A549 (cell line): Measurements from ENCODE around the gene BPIFB2. TPM values are rescaled to one million over a fixed set of nuclear protein-coding genes. Genes with fewer than 3 reads are reported as not detected.

Experiments
- ATAC-seq, 2 experiments: fragments of 200-7000 bp in 1 of 2; fragments of >200 bp in 1 of 2; cut with Nextera tagmentation in 1 of 2; cut with Tn5 transposase in 1 of 2; 3 replicates each; pipeline versions ENCODE4 v1.8.0 to v1.9.1; 2018 to 2020; ENCODE audit warnings: mild to moderate bottlenecking in 1 of 2, moderate library complexity in 1 of 2
- CTCF ChIA-PET: fragments of 300-600 bp; sonication (Branson Sonifier 250); formaldehyde crosslinking; extraction: SDS; loops from one replicate; lab custom pipeline; 2021; ENCODE audit warnings: antibody characterized with exemption, inconsistent platforms; lab: Yijun Ruan, JAX
- POLR2A ChIA-PET: fragments of 350-600 bp; formaldehyde crosslinking; extraction: SDS; loops from one replicate; lab custom pipeline; 2021; ENCODE audit warnings: antibody characterized with exemption, inconsistent platforms; lab: Yijun Ruan, JAX
- DNase-seq, 2 experiments: peaks; one replicate each; pipeline versions ENCODE4 v3.0.0 to v3.0.0-alpha.2; 2011 to 2016; ENCODE audit warnings: low read depth in 1 of 2, low spot score in 1 of 2
- FAIRE-seq: peaks from 2 replicates; lab custom pipeline; 2011; peaks lifted over from hg19 to GRCh38; lab: Jason Lieb, UNC
- H3K27ac ChIP-seq, 2 experiments: fragments of >200 bp; sonication (Bioruptor Twin); formaldehyde crosslinking; 3 replicates each; pipeline ENCODE4 v1.5.1; 2016 to 2017
- H3K4me1 ChIP-seq: fragments of >200 bp; sonication (Bioruptor Twin); formaldehyde crosslinking; 3 replicates; pipeline ENCODE4 v1.6.1; 2016
- H3K4me2 ChIP-seq: fragments of >200 bp; sonication (Bioruptor Twin); formaldehyde crosslinking; 3 replicates; pipeline ENCODE4 v1.6.1; 2016
- H3K4me3 ChIP-seq: fragments of >200 bp; sonication (Bioruptor Twin); formaldehyde crosslinking; 3 replicates; pipeline ENCODE4 v1.5.1; 2016
- H3K9me3 ChIP-seq: fragments of >200 bp; sonication (Bioruptor Twin); formaldehyde crosslinking; 3 replicates; pipeline ENCODE4 v1.6.1; 2016
- BCL3 ChIP-seq: fragments of >200 bp; sonication (Bioruptor Twin); formaldehyde crosslinking; IDR thresholded peaks from 3 replicates; pipeline ENCODE4 v1.6.1; 2016
- BHLHE40 ChIP-seq: IDR thresholded peaks from 2 replicates; pipeline ENCODE4 v1.6.1; 2012; ENCODE audit warnings: low read depth, low read length, inconsistent platforms
- CBX2 ChIP-seq: fragments of 200-600 bp; sonication (generic); IDR thresholded peaks from 2 replicates; pipeline ENCODE4 v1.6.1; 2016; ENCODE audit warnings: low read depth, mild to moderate bottlenecking, borderline replicate concordance
- CBX8 ChIP-seq: fragments of 200-600 bp; sonication (generic); IDR thresholded peaks from 2 replicates; pipeline ENCODE4 v1.6.1; 2016
- CEBPB ChIP-seq, 2 experiments: fragments of >200 bp in 1 of 2; sonication (Bioruptor Twin) in 1 of 2; formaldehyde crosslinking in 1 of 2; IDR thresholded peaks; 2 replicates each; pipeline ENCODE4 v1.6.1; 2012 to 2016
- EHF ChIP-seq: fragments of 250-450 bp; sonication (Bioruptor Pico); IDR thresholded peaks from 2 replicates; pipeline ENCODE4 v1.5.0; 2020; ENCODE audit warnings: mild to moderate bottlenecking
- EP300 ChIP-seq, 2 experiments: fragments of >200 bp; sonication (Bioruptor Twin); formaldehyde crosslinking; IDR thresholded peaks; 2 replicates in 1 of 2; 3 replicates in 1 of 2; pipeline ENCODE4 v1.6.1; 2016 to 2017
- ESRRA ChIP-seq: fragments of 150-350 bp; IDR thresholded peaks from 2 replicates; pipeline ENCODE4 v1.6.1; 2014; ENCODE audit warnings: mild to moderate bottlenecking, low read length, borderline replicate concordance
- FOSL2 ChIP-seq, 2 experiments: fragments of 450-650 bp in 1 of 2; fragments of >200 bp in 1 of 2; sonication (Bioruptor Twin) in 1 of 2; formaldehyde crosslinking; IDR thresholded peaks; 2 replicates each; pipeline versions ENCODE4 v1.5.0 to v1.6.1; 2016 to 2020; ENCODE audit warnings: mild to moderate bottlenecking in 1 of 2, moderate library complexity in 1 of 2
- FOXS1 ChIP-seq: fragments of 250-450 bp; sonication (Bioruptor Pico); IDR thresholded peaks from 2 replicates; pipeline ENCODE4 v1.5.0; 2020; ENCODE audit warnings: mild to moderate bottlenecking, moderate library complexity
- HOXA7 ChIP-seq: fragments of 250-450 bp; sonication (Bioruptor Pico); IDR thresholded peaks from 2 replicates; pipeline ENCODE4 v1.5.0; 2020; ENCODE audit warnings: mild to moderate bottlenecking, moderate library complexity
- HOXB13 ChIP-seq: fragments of 250-450 bp; sonication (Bioruptor Pico); IDR thresholded peaks from 2 replicates; pipeline ENCODE4 v1.5.0; 2020; ENCODE audit warnings: low read depth, mild to moderate bottlenecking, moderate library complexity
- JUNB ChIP-seq: fragments of >200 bp; sonication (Bioruptor Twin); formaldehyde crosslinking; IDR thresholded peaks from 2 replicates; pipeline ENCODE4 v1.6.1; 2016
- KDM1A ChIP-seq: fragments of 200-600 bp; sonication (generic); IDR thresholded peaks from 2 replicates; pipeline ENCODE4 v1.6.1; 2016; ENCODE audit warnings: low read depth, mild to moderate bottlenecking
- MAFK ChIP-seq: fragments of 450-650 bp; IDR thresholded peaks from 2 replicates; pipeline ENCODE4 v1.6.1; 2014; ENCODE audit not compliant: partially characterized antibody
- MAZ ChIP-seq: fragments of 150-350 bp; IDR thresholded peaks from 2 replicates; pipeline ENCODE4 v1.6.1; 2014; ENCODE audit warnings: antibody characterized with exemption, low read depth, low read length, borderline replicate concordance
- MYC ChIP-seq: IDR thresholded peaks from 2 replicates; pipeline ENCODE4 v1.6.1; 2012; ENCODE audit warnings: mild to moderate bottlenecking, inconsistent platforms, low read length, improper control_type of control experiment, borderline replicate concordance
- NPAS2 ChIP-seq: fragments of 250-450 bp; sonication (Bioruptor Pico); IDR thresholded peaks from 2 replicates; pipeline ENCODE4 v1.8.0; 2022; ENCODE audit warnings: mild to moderate bottlenecking, moderate library complexity, borderline replicate concordance
- PHF8 ChIP-seq: fragments of 200-600 bp; sonication (generic); IDR thresholded peaks from 2 replicates; pipeline ENCODE4 v1.6.1; 2016; ENCODE audit warnings: low read depth, mild to moderate bottlenecking, antibody characterized with exemption, moderate library complexity, borderline replicate concordance
- POLR2A ChIP-seq: IDR thresholded peaks from 2 replicates; pipeline ENCODE4 v1.6.1; 2012; ENCODE audit warnings: mild to moderate bottlenecking, low read length
- POLR2AphosphoS2 ChIP-seq: conservative IDR thresholded peaks from 2 replicates; pipeline ENCODE4 v1.6.1; 2012; ENCODE audit warnings: low read length, improper control_type of control experiment, inconsistent platforms
- RARB ChIP-seq: fragments of 250-450 bp; sonication (Bioruptor Pico); IDR thresholded peaks from 2 replicates; pipeline ENCODE4 v1.8.0; 2021; ENCODE audit warnings: mild to moderate bottlenecking, moderate library complexity
- SMC3 ChIP-seq: fragments of >200 bp; sonication (Bioruptor Twin); formaldehyde crosslinking; IDR thresholded peaks from 3 replicates; pipeline ENCODE4 v1.6.1; 2018; ENCODE audit warnings: inconsistent platforms
- ZC3H11A ChIP-seq: fragments of 450-650 bp; IDR thresholded peaks from 2 replicates; pipeline ENCODE4 v1.6.1; 2014; ENCODE audit warnings: antibody characterized with exemption, mild to moderate bottlenecking
- ZSCAN20 ChIP-seq: fragments of 250-450 bp; sonication (Bioruptor Pico); IDR thresholded peaks from 2 replicates; pipeline ENCODE4 v1.8.0; 2022; ENCODE audit warnings: mild to moderate bottlenecking, moderate library complexity
- WGBS: methylation state at CpG from one replicate; pipeline ENCODE4 v1.1.6; 2017; ENCODE audit errors: missing lambda C conversion rate; 5-methylcytosine and 5-hydroxymethylcytosine counted together
- polyA plus RNA-seq, 4 experiments: library from polyadenylated mRNA; depleted of rRNA in 3 of 4; stranded (reverse); fragments of >200 nt; fragmentation: RNase III in 1 of 4; extraction: RNeasy Plus Mini Kit Qiagen cat#74134 plus additional on column Dnase treatment in 1 of 4; gene quantifications; 2 replicates in 3 of 4; 3 replicates in 1 of 4; pipeline ENCODE4 v1.2.3, GENCODE V29; 2011 to 2017
- TF ChIP-seq, protein P1 (sequence below): fragments of 150-350 bp; IDR thresholded peaks from 2 replicates; pipeline ENCODE4 v1.6.1; 2014; ENCODE audit warnings: low read depth, mild to moderate bottlenecking, low read length
- TF ChIP-seq, protein P2 (sequence below): IDR thresholded peaks from 2 replicates; pipeline ENCODE4 v1.6.1; 2012; ENCODE audit warnings: low read depth, borderline replicate concordance

The BPIFB2 gene
- polyA plus RNA-seq, 2 of the 4 experiments (the other 2 are of a cell fraction): not detected

GRCh38 chr20:32991792-32992641, 15.5 kb upstream of the BPIFB2 start:
- ChIA-PET CTCF (interaction anchor here (1.0 to 2.1 kb wide), 3 partner anchors 16 to 104 kb away, joined by 3 to 5 read pairs (median 3); no protein-coding TSS in a partner anchor), POLR2A (no interaction called here)
- 49% methylated on average over 8 of the region's 8 CpGs for WGBS
- H3K4me1 ChIP-seq: no peaks in the 10 kb centered on the region
- H3K4me2 ChIP-seq: no peak overlapping the region
- no peak for ATAC-seq
- DNase-seq: no peak
- no peak overlapping the region for H3K4me3 ChIP-seq
- H3K9me3 ChIP-seq: peaks cover 14% of the 10 kb centered on the region
- no peak overlapping the region for H3K27ac ChIP-seq
- no peak for FAIRE-seq
- TF ChIP-seq FOSL2 (IDR thresholded peaks at IDR 0.05): no peak
- no peak for TF ChIP-seq FOSL2 (CRISPR knock-in tag; IDR thresholded peaks at IDR 0.05)
- no peak for TF ChIP-seq BHLHE40
- TF ChIP-seq ZC3H11A: no peak
- TF ChIP-seq MYC: no peak
- no peak for TF ChIP-seq PHF8
- TF ChIP-seq, protein P1, sequence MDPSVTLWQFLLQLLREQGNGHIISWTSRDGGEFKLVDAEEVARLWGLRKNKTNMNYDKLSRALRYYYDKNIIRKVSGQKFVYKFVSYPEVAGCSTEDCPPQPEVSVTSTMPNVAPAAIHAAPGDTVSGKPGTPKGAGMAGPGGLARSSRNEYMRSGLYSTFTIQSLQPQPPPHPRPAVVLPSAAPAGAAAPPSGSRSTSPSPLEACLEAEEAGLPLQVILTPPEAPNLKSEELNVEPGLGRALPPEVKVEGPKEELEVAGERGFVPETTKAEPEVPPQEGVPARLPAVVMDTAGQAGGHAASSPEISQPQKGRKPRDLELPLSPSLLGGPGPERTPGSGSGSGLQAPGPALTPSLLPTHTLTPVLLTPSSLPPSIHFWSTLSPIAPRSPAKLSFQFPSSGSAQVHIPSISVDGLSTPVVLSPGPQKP: no peak
- no peak for TF ChIP-seq RARB (CRISPR knock-in tag)
- no peak for TF ChIP-seq KDM1A
- TF ChIP-seq EHF (CRISPR knock-in tag): no peak
- TF ChIP-seq CBX8: no peak
- no peak for TF ChIP-seq EP300 (IDR thresholded peaks at IDR 0.05)
- no peak for TF ChIP-seq POLR2A

DNA sequence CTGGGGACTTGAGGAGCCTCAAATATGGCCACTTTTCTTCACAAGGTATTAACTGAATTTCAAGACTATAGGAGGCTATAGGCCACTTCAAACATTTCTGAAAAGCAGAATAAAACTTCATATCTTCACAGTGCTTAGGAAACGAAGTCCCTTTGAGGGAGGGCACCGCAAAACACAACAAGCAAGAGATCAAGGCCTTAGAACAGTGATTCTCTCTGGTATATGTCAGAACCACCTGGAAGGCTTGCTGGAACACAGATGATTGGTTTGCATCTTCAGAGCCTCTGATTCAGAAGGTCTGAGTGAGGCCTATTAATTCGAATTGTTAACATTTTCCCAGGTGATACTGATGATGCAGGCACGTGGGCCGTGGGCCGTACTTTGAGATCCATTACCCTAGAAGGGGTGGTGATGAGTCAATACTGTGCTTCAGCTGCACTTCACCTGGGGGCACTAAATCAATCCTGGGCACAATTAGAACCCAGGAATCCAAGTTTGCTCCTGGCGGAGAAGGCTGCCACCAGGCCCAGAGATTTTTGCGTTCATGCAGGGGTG, 13.9 kb upstream of the BPIFB2 start:
- no peak overlapping the region for H3K4me2 ChIP-seq
- peaks cover 14% of the 10 kb centered on the region for H3K9me3 ChIP-seq
- no peak overlapping the region for H3K27ac ChIP-seq
- no peak for FAIRE-seq
- no peak overlapping the region for H3K4me3 ChIP-seq
- CTCF ChIA-PET: no interaction called here
- DNase-seq: no peak
- 44% methylated on average over 8 of the region's 8 CpGs for WGBS
- TF ChIP-seq BCL3 (no peak), HOXB13 (CRISPR knock-in tag) (no peak), POLR2AphosphoS2 (no peak)
- POLR2A ChIA-PET: no interaction called here
- no peak for ATAC-seq
- H3K4me1 ChIP-seq: no peaks in the 10 kb centered on the region

DNA sequence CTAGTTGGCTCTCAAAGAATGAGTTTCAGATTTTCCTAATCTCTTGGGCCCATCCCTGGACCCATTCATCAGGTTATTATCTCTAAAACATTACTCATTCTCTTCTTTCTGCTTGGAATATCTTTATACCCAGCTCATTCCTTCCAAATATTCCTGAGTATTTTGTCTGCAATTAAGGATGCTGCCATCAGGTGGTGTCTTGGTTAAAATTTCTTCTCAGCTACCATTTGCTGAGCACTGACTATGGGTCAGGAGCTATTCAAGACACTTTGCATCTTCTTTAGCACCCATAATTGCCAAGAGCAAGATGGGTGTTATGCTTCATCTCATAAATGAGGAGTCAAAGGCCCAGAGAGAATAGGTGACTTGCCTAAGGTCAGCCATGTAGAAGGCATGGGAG, 11.7 kb upstream of the BPIFB2 start:
- DNase-seq (no peak), ATAC-seq (no peak), FAIRE-seq (no peak)
- Histone ChIP-seq H3K9me3 (peaks cover 14% of the 10 kb centered on the region), H3K4me2 (no peak overlapping the region), H3K27ac (no peak overlapping the region), H3K4me1 (no peaks in the 10 kb centered on the region), H3K4me3 (no peak overlapping the region)
- ChIA-PET CTCF (interaction anchor here (1.3 to 1.8 kb wide), 3 partner anchors 9 to 16 kb away, joined by 3 to 5 read pairs (median 5); no protein-coding TSS in a partner anchor), POLR2A (no interaction called here)
- no peak for TF ChIP-seq SMC3
- no peak for TF ChIP-seq RARB (CRISPR knock-in tag)
- no peak for TF ChIP-seq NPAS2 (CRISPR knock-in tag)
- TF ChIP-seq BHLHE40: no peak
- TF ChIP-seq EP300 (IDR thresholded peaks at IDR 0.05): no peak
- TF ChIP-seq MAZ: no peak
- TF ChIP-seq POLR2A: no peak
- TF ChIP-seq FOXS1 (CRISPR knock-in tag): no peak
- TF ChIP-seq, protein P2, sequence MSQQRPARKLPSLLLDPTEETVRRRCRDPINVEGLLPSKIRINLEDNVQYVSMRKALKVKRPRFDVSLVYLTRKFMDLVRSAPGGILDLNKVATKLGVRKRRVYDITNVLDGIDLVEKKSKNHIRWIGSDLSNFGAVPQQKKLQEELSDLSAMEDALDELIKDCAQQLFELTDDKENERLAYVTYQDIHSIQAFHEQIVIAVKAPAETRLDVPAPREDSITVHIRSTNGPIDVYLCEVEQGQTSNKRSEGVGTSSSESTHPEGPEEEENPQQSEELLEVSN: no peak
- TF ChIP-seq CBX8: no peak
- no peak for TF ChIP-seq JUNB
- TF ChIP-seq CEBPB (IDR thresholded peaks at IDR 0.05): no peak
- no peak for TF ChIP-seq HOXA7
- no peak for TF ChIP-seq POLR2AphosphoS2
- no peak for TF ChIP-seq CBX2
- TF ChIP-seq ESRRA: no peak
- no peak for TF ChIP-seq ZSCAN20 (CRISPR knock-in tag)
- no peak for TF ChIP-seq MAFK
